OCI-LY1 (cell line): Measurements from ENCODE around the gene ATG5.

Source experiments
- CTCF ChIP-seq: fragments of 200-600 bp; sonication (generic), shearing (Covaris generic); IDR thresholded peaks from 2 replicates; pipeline ENCODE4 v1.5.1; 2017; ENCODE audit warnings: mild to moderate bottlenecking, antibody characterized with exemption, low read length, moderate library complexity, mixed read lengths
- EZH2 ChIP-seq: fragments of 200-600 bp; sonication (generic), shearing (Covaris generic); IDR thresholded peaks from 2 replicates; pipeline ENCODE4 v1.8.0; 2017; ENCODE audit warnings: borderline replicate concordance, mixed run types, mild to moderate bottlenecking, antibody characterized with exemption, low read length, moderate library complexity, mixed read lengths

GRCh38 chr6:106183430-106183829 is 142.1 kb downstream of the ATG5 start:
- TF ChIP-seq CTCF: no peak
- no peak for TF ChIP-seq EZH2
